GM12891 (cell line): ENCODE data around the gene SLC9B1.
"Not testable (repeated sequence)": the region's sequence is repeated elsewhere in the genome, so short reads cannot be mapped to it uniquely, and the experiment has no call there.

Experiments
- PAX5 ChIP-seq: IDR thresholded peaks from 2 replicates; pipeline ENCODE4 v1.6.1; 2011; ENCODE audit warnings: low read length, moderate library complexity, mild to moderate bottlenecking; ENCODE audit not compliant: insufficient read depth, severe bottlenecking
- POLR2A ChIP-seq: IDR thresholded peaks from 2 replicates; pipeline ENCODE4 v1.6.1; 2011; ENCODE audit warnings: low read depth, low read length, control low read depth
- POLR2AphosphoS5 ChIP-seq: IDR thresholded peaks from 2 replicates; pipeline ENCODE4 v1.6.1; 2011; ENCODE audit warnings: low read depth, low read length, control low read depth
- POU2F2 ChIP-seq: IDR thresholded peaks from 2 replicates; pipeline ENCODE4 v1.6.1; 2011; ENCODE audit warnings: low read depth, mild to moderate bottlenecking, control low read depth, low read length, moderate library complexity
- SPI1 ChIP-seq: IDR thresholded peaks from 2 replicates; pipeline ENCODE4 v1.6.1; 2011; ENCODE audit warnings: low read depth, low read length, control low read depth
- TAF1 ChIP-seq: IDR thresholded peaks from 2 replicates; pipeline ENCODE4 v1.6.1; 2011; ENCODE audit warnings: low read depth, low read length, control low read depth

GRCh38 chr4:102961813-102962212 is 57.7 kb downstream of the SLC9B1 start:
- TF ChIP-seq POLR2A, POLR2AphosphoS5, TAF1, POU2F2, SPI1, PAX5: not testable (repeated sequence)
